ENCODE results near the gene DACH2.

Gene DACH2

DNA sequence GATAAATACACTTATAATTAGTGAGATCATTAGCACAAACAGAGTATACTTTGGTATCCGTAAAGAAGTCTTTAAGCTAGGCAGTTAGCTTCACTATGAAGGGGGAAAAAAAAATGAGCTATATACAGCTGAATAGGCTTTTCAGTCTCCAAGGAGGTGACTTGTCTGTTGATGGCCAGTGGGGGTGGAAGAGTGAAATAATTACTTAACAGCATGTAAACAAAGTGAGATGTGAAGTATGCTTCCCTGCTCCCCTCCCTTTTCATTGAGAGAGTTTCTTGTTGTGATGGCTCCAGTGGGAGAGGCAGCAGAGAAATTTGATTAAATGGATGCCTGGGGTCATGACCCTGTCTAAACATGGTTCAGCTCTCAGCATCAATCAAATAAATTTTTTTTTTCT, 180.9 kb downstream of the DACH2 start:
- no peak for DNase-seq

DNA sequence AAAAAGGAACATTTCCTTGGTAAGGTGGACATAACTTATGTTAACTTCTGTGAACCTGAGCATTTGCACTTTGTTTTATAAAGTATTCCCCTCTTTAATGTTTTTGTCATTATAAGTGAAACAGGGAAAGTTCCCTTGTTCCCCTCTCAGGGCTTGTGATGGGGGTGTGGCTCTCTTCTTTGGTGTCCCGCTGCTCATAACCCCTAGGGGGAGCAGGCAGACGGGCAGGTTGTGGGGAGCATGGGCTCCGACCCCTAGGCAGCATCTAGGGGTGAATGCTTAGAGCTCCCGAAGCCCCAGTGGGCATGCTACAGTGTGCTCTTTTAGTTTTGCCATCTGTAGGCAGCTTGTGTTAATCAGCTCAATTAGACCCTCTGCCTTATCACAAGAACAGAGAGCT, 200.4 kb downstream of the DACH2 start:
- no peak for DNase-seq

GRCh38 chrX:86349115-86349514, 200.9 kb downstream of the DACH2 start:
- DNase-seq = no peak

GRCh38 chrX:86369847-86370630, 221.8 kb downstream of the DACH2 start:
- DNase-seq = no peak

DNA sequence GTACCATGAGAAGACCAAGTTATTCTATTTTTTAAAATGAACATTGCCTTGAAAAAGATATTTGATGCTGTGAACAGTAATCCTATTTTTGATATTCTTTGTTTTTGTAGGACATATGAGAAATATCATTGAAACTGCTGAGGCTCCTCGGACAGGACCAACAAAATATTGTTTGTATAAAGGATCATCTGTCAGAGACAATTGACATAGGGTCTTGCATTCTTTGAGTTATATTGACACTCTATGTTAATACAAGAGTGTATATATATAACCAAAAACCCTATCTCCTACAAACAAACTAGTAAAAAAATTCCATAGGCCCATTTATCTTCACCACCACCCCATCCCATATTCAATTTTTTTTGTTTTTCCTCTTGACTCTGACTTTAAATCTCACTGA, 222.7 kb downstream of the DACH2 start:
- no peak for DNase-seq

DNA sequence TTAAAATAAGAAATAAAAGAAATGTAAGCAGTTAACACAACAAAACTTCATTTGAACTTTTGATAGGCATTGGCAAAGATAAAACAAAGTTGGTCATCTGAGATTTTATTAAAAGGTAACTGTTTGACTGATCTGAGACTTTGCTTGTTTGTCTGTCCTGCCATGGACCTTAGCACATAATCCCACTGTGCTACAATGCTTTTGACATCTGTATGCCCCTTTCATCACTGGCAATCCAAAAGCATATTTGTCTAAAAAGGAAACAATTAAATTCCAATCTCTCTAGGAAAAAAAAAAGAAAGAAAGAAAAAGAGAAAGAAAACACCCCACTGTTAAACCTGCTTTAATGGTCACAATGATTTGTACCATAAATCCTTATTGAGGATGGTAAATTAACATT, 231.0 kb downstream of the DACH2 start:
- no peak for DNase-seq

DNA sequence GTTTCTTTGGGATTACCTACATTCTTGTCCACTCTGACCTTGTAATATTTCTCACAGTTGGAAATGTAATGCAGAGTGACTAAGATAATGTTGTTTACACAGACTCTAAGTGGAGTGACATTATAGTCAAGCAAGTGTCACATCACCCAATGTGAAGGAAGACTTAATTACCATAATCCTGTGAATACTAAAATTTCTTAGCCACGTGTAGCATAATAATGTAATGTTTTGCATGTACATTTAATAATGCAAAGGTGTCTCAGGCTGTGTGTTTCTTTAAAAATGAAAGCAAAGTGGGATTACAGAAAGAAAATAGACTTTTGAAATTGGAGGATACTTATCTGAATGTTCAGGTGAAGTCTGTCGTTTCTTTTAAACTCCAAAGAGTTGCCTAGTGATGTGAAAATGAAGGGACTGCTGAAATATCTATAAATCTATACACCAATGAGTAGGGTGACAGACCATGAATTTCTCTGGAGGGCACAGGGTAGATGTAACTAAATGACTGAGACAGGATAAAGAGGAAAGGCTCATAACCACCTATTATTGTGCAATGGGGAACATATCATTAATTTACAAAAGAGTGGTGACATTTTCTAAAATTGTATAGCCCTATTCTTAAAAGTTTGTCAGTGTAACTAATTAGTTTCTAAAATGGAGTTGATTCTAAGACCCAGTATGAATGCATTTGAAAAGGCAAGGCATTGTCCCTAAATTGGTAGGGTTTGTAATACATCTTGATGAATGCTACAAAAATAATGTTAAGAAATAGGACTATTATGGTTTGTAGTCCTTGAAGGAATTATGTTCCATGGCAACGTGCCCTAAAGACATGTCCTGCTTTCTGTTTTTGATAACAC, 235.7 kb downstream of the DACH2 start:
- no peak for DNase-seq

- no peak for DNase-seq
Observed at GRCh38 chrX:86407371-86407770, 259.1 kb downstream of the DACH2 start.

DNA sequence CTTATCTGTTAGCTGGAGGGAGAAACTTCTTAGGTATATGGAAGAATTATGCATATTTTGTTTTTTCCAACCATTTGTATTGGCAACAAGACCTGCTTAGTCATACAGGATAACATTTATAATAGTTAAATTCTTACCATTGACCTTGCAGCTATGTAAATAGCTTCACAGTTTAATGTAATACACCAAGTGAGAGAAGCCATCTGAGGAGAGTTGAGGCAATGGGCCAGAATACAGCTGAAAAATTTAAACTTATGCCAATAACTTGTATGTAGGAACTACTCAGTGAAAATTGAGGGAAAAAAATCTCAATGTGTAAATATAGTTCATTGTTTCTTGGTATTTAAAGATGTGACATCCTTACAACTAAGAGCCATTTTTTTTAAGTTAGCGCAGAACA, 273.5 kb downstream of the DACH2 start:
- DNase-seq = no peak

DNA sequence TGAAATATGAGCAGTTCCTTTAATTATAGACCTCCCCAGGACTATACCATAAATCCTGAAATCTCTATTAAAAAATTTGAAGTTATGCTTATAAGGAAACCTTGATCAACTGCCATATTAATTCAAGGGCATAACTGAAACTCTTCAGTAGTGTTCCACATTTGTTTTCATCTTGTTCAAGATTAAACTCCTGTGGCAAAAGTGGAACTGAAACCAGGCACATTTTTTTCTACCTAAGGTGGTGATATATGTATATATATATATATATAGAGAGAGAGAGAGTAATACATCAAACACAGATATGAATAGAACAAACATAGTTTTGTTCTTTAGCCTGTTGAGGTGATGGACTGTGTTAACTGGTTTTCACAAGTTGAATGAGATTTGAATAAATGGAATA, 287.9 kb downstream of the DACH2 start:
- DNase-seq = no peak

DNA sequence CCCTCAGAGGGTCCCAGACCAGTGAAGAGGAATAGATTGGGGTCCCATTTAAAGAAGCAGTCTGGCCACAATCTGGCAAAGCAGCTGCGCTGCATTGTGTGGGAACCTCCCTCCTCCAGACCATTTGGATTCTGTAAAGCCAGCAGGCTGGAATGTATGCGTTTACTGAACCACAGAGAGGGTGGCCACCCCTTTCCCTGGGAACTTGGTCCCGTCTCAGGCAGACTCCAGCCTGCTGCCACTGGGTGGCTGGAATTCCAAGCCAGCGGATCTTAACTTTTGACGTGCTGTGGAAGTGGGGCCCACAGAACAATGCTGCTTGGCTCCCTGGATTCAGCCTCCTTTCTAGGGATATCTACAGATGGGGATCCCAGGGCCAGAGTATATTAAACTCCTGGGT, 307.2 kb downstream of the DACH2 start:
- DNase-seq = no peak

DNA sequence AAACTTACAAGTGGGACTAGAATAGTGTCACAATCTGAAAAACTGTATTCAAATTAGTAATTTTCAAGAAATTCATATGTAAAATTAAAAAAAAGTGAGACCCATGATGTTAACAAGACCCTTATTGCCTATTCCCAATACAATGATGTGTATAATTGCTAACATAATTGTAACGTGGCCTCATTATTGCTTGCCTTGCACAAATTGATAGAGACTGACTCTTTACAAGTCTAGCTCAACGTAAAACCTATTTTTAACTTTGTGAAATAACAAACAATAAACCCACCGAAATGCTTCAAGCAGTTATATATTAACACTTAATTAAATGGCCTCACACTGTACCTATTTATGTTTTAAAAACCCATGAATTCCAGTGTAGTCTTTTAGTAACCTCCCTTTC, 312.5 kb downstream of the DACH2 start:
- DNase-seq = no peak

DNA sequence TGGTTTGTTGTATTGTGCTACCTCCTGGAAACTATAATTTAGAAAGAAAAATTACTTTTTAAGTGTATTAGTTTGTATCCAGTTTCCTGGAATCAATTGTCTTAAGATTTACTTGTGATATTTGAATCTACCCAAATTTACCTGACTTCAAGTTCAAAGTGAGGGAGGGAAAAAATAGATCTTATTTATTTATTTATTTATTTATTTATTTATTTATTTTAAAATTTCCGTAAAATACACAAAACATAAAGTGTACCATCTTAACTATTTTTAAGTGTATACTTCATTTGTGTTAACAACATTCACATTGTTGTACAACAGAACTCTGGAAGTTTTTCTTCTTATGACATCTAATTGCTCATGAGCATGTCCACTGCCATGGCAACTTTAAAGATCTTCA, 356.0 kb downstream of the DACH2 start:
- no peak for DNase-seq

DNA sequence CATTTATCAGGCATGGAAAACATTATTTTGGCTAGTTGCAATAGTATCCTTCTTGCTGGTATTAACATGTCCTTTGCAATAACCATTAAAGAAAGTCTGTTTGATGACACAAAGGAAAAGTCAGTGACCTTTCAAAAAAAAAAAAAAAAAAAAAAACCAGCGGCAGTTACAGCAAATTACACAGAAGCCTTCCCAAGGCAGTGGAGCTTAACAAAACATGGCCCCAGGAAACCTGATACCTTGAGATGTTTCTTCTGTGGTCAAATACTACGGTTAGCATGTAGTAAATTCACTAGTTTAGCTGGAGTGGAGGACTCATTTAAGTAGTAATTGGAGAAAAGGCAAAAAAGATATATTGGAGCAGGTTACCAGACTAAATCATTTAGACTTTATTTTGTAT, 359.1 kb downstream of the DACH2 start:
- DNase-seq = no peak

- no peak for DNase-seq
Observed at GRCh38 chrX:86579777-86580176, 431.5 kb downstream of the DACH2 start.

GRCh38 chrX:86604607-86605006, 456.4 kb downstream of the DACH2 start:
- peak; percentile 80 for DNase-seq

DNA sequence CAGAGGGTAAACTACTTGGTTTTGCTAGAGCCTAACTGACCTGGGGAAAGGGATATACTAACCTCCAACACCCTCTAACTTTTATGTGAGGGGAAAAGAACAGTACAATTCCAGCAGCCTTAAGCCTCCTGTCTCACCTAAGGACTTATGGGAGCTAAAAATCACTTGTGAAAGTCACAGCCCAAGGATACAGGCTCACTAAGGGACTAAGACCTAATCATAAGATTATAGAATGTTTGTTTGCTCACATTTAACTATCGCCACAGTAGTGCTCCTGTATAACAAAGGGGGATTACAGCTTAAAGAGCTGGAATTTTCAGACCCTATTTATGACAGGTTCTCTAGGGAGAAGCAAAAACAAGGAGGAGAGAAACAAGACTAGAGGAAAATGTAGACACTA, 548.7 kb downstream of the DACH2 start:
- DNase-seq = no peak

DNA sequence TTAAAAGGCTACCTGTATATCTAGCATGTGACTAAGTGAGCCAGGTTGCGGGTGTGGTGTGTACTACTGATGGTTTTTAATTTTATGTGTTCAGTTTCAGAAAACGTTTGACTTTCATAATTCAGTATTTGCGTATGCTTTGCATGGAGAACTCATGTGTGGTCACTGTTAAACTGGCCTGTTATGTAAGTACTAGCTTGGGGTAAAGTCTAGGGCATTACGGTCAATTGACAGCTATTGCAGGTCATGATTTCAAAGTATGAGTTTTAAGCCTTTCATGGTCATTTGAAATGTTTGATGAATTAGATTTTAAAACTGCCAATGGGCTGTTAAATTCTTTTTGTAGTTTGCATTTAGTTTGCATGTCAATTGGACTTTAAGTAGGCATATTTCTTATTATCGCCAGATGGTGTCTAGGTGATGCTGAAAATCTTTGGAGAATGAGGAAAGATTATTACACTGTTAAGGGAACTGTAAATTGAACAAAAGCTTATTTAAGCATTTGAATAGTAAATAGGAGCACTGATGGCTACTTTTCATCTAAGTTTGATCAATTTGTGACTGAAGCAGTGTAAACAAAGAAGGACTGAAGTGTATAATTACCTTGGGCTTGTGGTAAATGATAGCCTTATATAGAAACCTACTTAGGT, 563.4 kb downstream of the DACH2 start:
- no peak for DNase-seq

- no peak for DNase-seq
Observed at GRCh38 chrX:86714441-86714840, 566.2 kb downstream of the DACH2 start.

GRCh38 chrX:86724277-86724676, 576.0 kb downstream of the DACH2 start:
- DNase-seq = no peak

GRCh38 chrX:86747091-86747490, 598.8 kb downstream of the DACH2 start:
- no peak for DNase-seq

GRCh38 chrX:86805241-86805640, 657.0 kb downstream of the DACH2 start:
- DNase-seq = no peak

- DNase-seq = peak; percentile 13
Observed at GRCh38 chrX:86806786-86807185, 658.5 kb downstream of the DACH2 start.

DNA sequence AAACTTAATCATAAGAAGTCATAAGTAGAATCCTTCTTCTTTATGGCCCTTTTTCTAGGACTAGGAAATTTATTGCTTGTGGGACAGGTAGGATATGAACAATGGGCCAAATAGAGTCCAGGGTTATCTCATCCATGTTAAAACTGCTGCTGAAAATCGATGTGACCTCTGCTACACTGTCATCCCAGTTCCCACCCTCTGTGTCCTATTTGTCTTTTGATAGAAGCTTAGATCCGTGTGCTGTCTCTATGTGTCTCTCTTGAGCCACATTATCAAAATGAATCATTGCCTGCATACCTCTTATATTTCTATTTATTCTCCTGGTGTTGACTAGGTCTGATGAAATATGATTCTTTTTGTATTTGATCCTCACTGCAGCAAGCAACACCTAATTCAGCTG, 661.4 kb downstream of the DACH2 start:
- no peak for DNase-seq
